GM12878 (cell line): ENCODE data around the gene HIVEP3. TPM values are rescaled to one million over a fixed set of nuclear protein-coding genes. Genes with fewer than 3 reads are reported as not detected.

Experiments
- ASH2L ChIP-seq: fragments of 300-600, 200-600 bp; sonication (generic); IDR thresholded peaks from 2 replicates; pipeline ENCODE4 v1.6.1; 2017; ENCODE audit warnings: low read depth, mild to moderate bottlenecking, borderline replicate concordance
- ATF3 ChIP-seq: IDR thresholded peaks from 2 replicates; pipeline ENCODE4 v1.6.1; 2011; ENCODE audit warnings: low read depth, mild to moderate bottlenecking, low read length, moderate library complexity, borderline replicate concordance; ENCODE audit errors: extremely low read depth
- BHLHE40 ChIP-seq, 2 experiments: fragments of 450-650 bp in 1 of 2; IDR thresholded peaks; 2 replicates each; pipeline ENCODE4 v1.6.1; 2011 to 2017; ENCODE audit warnings: low read depth in 2 of 2, borderline replicate concordance in 1 of 2, improper control_type of control experiment in 1 of 2, low read length in 1 of 2, mild to moderate bottlenecking in 1 of 2
- CBX5 ChIP-seq: sonication (generic); IDR thresholded peaks from 2 replicates; pipeline ENCODE4 v1.6.1; 2016; ENCODE audit warnings: low read depth, moderate library complexity, mild to moderate bottlenecking, inconsistent platforms
- CEBPB ChIP-seq, 2 experiments: fragments of 150-350 bp in 1 of 2; IDR thresholded peaks; 2 replicates each; pipeline ENCODE4 v1.6.1; 2012 to 2014; ENCODE audit warnings: low read depth in 2 of 2, low read length in 2 of 2, borderline replicate concordance in 1 of 2, inconsistent platforms in 1 of 2
- CREB1 ChIP-seq: IDR thresholded peaks from 2 replicates; pipeline ENCODE4 v1.6.1; 2012; ENCODE audit warnings: low read depth, mild to moderate bottlenecking, inconsistent platforms
- FOXM1 ChIP-seq: IDR thresholded peaks from 2 replicates; pipeline ENCODE4 v1.6.1; 2012; ENCODE audit warnings: low read depth, mild to moderate bottlenecking, inconsistent platforms, low read length, moderate library complexity
- JUNB ChIP-seq: IDR thresholded peaks from 2 replicates; pipeline ENCODE4 v1.6.1; 2016; ENCODE audit warnings: antibody characterized with exemption, mild to moderate bottlenecking
- KAT2A ChIP-seq: conservative IDR thresholded peaks from 2 replicates; pipeline ENCODE4 v1.6.1; 2011; ENCODE audit warnings: low read depth, low read length; ENCODE audit not compliant: control insufficient read depth
- MLLT1 ChIP-seq: fragments of 450-650 bp; IDR thresholded peaks from 2 replicates; pipeline ENCODE4 v1.6.1; 2016; ENCODE audit warnings: mild to moderate bottlenecking
- MTA3 ChIP-seq: IDR thresholded peaks from 2 replicates; pipeline ENCODE4 v1.6.1; 2012; ENCODE audit warnings: low read length, inconsistent platforms, borderline replicate concordance
- NFYB ChIP-seq: IDR thresholded peaks from 2 replicates; pipeline ENCODE4 v1.6.1; 2011; ENCODE audit warnings: low read depth, mild to moderate bottlenecking, low read length, improper control_type of control experiment, moderate library complexity; ENCODE audit not compliant: insufficient read depth
- NR2C2 ChIP-seq: IDR thresholded peaks from 2 replicates; pipeline ENCODE4 v1.6.1; 2011; ENCODE audit warnings: borderline replicate concordance, low read depth; ENCODE audit not compliant: control insufficient read depth, insufficient read length
- PAX8 ChIP-seq: fragments of 450-650 bp; IDR thresholded peaks from 2 replicates; pipeline ENCODE4 v1.6.1; 2017; ENCODE audit warnings: mild to moderate bottlenecking, moderate library complexity
- POLR2AphosphoS5 ChIP-seq: IDR thresholded peaks from 2 replicates; pipeline ENCODE4 v1.6.1; 2011; ENCODE audit warnings: mild to moderate bottlenecking, low read length, inconsistent platforms
- RELA ChIP-seq: fragments of 450-650 bp; IDR thresholded peaks from 2 replicates; pipeline ENCODE4 v1.8.0; 2014; ENCODE audit warnings: borderline replicate concordance; ENCODE audit not compliant: partially characterized antibody
- SMC3 ChIP-seq: IDR thresholded peaks from 2 replicates; pipeline ENCODE4 v1.6.1; 2011; ENCODE audit warnings: low read length, improper control_type of control experiment, borderline replicate concordance
- SREBF2 ChIP-seq: IDR thresholded peaks from 2 replicates; pipeline ENCODE4 v1.6.1; 2012; ENCODE audit warnings: mild to moderate bottlenecking, low read length
- STAT1 ChIP-seq: fragments of 450-650 bp; conservative IDR thresholded peaks from 2 replicates; pipeline ENCODE4 v1.6.1; 2014; ENCODE audit warnings: antibody characterized with exemption, mild to moderate bottlenecking
- TAF1 ChIP-seq: IDR thresholded peaks from 2 replicates; pipeline ENCODE4 v1.6.1; 2011; ENCODE audit warnings: mild to moderate bottlenecking, low read depth, low read length, borderline replicate concordance
- TARDBP ChIP-seq: IDR thresholded peaks from 2 replicates; pipeline ENCODE4 v1.6.1; 2016; ENCODE audit warnings: borderline replicate concordance
- ZNF274 ChIP-seq: IDR thresholded peaks from one replicate; pipeline ENCODE4 v1.8.0; 2011; ENCODE audit not compliant: insufficient read length, insufficient read depth
- ZNF622 ChIP-seq: fragments of 450-650 bp; IDR thresholded peaks from 2 replicates; pipeline ENCODE4 v1.6.1; 2017; ENCODE audit warnings: mild to moderate bottlenecking, inconsistent platforms
- polyA plus RNA-seq, 11 experiments: library from polyadenylated mRNA; depleted of rRNA in 4 of 11; unstranded in 6 of 11; stranded (reverse) in 5 of 11; fragments of >200 nt; fragmentation: Nextera tagmentation in 4 of 11; fragmentation: Illumina TruSeq in 1 of 11; extraction: Ambion mirVana in 4 of 11; extraction: Trizol in 1 of 11; gene quantifications; 1 replicate in 1 of 11; 2 replicates in 10 of 11; pipeline versions ENCODE4 v1.2.1 to v1.2.3, GENCODE V29; 2011 to 2016; ENCODE audit warnings: inconsistent platforms in 2 of 11, missing spikeins in 2 of 11, low read depth in 1 of 11
- total RNA-seq, 4 experiments: library from RNA; depleted of rRNA in 3 of 4; stranded (reverse); fragments of >200 nt in 3 of 4; fragmentation: Illumina TruSeq in 1 of 4; extraction: Trizol in 1 of 4; gene quantifications; 2 replicates each; pipeline versions ENCODE4 v1.2.1 to v1.2.3, GENCODE V29; 2013 to 2021
- TF ChIP-seq, protein P1 (sequence below): IDR thresholded peaks from 2 replicates; pipeline ENCODE4 v1.6.1; 2011; ENCODE audit warnings: low read depth, low read length, improper control_type of control experiment, borderline replicate concordance
- TF ChIP-seq, protein P2 (sequence below): fragments of 150-350 bp; IDR thresholded peaks from 2 replicates; pipeline ENCODE4 v1.6.1; 2016; ENCODE audit warnings: low read depth, low read length

The HIVEP3 gene
- total and polyA plus RNA-seq, 10 of the 15 experiments (the other 5 are each of a cell fraction or from before 2014, with no cell fraction given), result 1.8 to 13.6 (median 3.8) TPM

DNA sequence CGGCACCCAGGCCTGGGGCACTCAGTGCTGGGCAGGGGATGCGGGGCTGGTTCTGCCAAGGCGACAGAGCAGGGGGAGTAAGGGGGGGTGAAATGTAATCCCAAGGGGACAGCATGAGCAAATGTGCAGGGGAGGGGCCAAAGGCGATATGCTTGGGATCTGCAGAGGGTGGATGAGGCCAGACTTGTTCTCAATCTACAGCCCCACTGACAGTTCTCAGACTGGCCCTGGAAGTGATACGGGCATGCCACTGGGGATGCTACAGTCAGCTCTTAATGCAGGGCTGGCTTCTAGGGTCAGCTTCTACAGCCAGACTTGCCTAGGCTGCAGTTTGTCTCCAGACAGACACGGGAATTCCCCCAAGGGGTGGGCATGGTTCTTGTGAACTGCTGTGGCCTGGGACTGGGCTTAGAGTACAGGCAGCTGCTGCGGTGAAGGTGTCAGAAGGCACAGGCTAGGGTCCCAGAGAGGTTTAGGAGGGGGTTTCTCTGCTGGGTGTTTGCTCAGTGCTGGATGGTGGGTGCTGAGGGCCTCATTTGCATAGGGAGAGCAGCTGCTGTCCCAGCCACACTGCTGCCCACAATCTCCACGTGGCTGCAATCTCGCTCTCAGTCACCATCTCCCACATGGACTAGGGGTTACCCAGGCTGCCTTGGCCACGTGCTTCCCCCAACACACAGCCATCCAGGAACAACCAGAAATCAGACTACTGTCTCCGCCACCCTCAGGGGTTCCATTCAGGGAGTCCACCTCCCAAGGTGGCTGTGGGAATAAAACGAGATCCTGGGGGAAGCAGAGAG lies 190.1 kb downstream of the HIVEP3 start (continued):
- TF ChIP-seq MLLT1 (peak; percentile 97), ZNF622 (no peak), RELA (peak; percentile 98), BHLHE40 (IDR thresholded peaks at IDR 0.05; ENCODE audit: borderline replicate concordance in 1 of 2, low read depth in 2 of 2, low read length in 1 of 2) (peak; percentile 98), CEBPB (IDR thresholded peaks at IDR 0.05; ENCODE audit: borderline replicate concordance in 1 of 2, low read depth in 2 of 2, low read length in 2 of 2) (no peak), SREBF2 (no peak), ASH2L (no peak), TARDBP (no peak), POLR2AphosphoS5 (0 out of 2 replicates have a peak, but pooled peaks have one; percentile 35), SMC3 (no peak), JUNB (peak; percentile 83), STAT1 (no peak; the same call in 1 of the 2 replicates), MTA3 (peak; percentile 75; the same call in 1 of the 2 replicates), ZNF274 (no peak), FOXM1 (peak; percentile 89; the same call in 1 of the 2 replicates), ATF3 (peak; percentile 62; the same call in 1 of the 2 replicates), TAF1 (no peak), CBX5 (no peak), CREB1 (peak; percentile 73), NFYB (peak; percentile 50; the same call in 1 of the 2 replicates), PAX8 (no peak), KAT2A (no peak), NR2C2 (no peak)
- TF ChIP-seq, protein P1, sequence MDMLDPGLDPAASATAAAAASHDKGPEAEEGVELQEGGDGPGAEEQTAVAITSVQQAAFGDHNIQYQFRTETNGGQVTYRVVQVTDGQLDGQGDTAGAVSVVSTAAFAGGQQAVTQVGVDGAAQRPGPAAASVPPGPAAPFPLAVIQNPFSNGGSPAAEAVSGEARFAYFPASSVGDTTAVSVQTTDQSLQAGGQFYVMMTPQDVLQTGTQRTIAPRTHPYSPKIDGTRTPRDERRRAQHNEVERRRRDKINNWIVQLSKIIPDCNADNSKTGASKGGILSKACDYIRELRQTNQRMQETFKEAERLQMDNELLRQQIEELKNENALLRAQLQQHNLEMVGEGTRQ, result peak; percentile 93
- TF ChIP-seq, protein P2, sequence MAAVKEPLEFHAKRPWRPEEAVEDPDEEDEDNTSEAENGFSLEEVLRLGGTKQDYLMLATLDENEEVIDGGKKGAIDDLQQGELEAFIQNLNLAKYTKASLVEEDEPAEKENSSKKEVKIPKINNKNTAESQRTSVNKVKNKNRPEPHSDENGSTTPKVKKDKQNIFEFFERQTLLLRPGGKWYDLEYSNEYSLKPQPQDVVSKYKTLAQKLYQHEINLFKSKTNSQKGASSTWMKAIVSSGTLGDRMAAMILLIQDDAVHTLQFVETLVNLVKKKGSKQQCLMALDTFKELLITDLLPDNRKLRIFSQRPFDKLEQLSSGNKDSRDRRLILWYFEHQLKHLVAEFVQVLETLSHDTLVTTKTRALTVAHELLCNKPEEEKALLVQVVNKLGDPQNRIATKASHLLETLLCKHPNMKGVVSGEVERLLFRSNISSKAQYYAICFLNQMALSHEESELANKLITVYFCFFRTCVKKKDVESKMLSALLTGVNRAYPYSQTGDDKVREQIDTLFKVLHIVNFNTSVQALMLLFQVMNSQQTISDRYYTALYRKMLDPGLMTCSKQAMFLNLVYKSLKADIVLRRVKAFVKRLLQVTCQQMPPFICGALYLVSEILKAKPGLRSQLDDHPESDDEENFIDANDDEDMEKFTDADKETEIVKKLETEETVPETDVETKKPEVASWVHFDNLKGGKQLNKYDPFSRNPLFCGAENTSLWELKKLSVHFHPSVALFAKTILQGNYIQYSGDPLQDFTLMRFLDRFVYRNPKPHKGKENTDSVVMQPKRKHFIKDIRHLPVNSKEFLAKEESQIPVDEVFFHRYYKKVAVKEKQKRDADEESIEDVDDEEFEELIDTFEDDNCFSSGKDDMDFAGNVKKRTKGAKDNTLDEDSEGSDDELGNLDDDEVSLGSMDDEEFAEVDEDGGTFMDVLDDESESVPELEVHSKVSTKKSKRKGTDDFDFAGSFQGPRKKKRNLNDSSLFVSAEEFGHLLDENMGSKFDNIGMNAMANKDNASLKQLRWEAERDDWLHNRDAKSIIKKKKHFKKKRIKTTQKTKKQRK, result no peak
